WTC11 (cell line): ENCODE results near the gene PTGER2. TPM values are rescaled to one million over a fixed set of nuclear protein-coding genes. Genes with fewer than 3 reads are reported as not detected.
A peak's percentile ranks its signal among the peaks of the same experiment; 100 is the strongest.

Source experiments
- ATAC-seq: fragments of 200-7000 bp; cut with Tn5 transposase; 2 replicates; pipeline ENCODE4 v1.10.0; 2021; ENCODE audit warnings: mild to moderate bottlenecking, moderate library complexity
- CTCF ChIA-PET: fragments of 300-600 bp; sonication (Branson Sonifier 250); formaldehyde crosslinking; loops from one replicate; lab custom pipeline; 2021; ENCODE audit warnings: antibody characterized with exemption; lab: Charles Lee
- POLR2A ChIA-PET: fragments of 350-600 bp; sonication (Branson Sonifier 250); formaldehyde crosslinking; loops from one replicate; lab custom pipeline; 2021; ENCODE audit warnings: antibody characterized with exemption; lab: Charles Lee
- DNase-seq: peaks from one replicate; pipeline ENCODE4 v3.0.0; 2021; ENCODE audit warnings: low spot score
- H3K27ac Mint-ChIP-seq: 2 replicates; pipeline ENCODE4 v1.8.0; 2021; ENCODE audit warnings: mixed read lengths
- H3K27me3 Mint-ChIP-seq: 2 replicates; pipeline ENCODE4 v1.8.0; 2021; ENCODE audit warnings: low read depth, mild to moderate bottlenecking, moderate library complexity, mixed read lengths
- H3K36me3 Mint-ChIP-seq: 2 replicates; pipeline ENCODE4 v1.8.0; 2021; ENCODE audit warnings: mixed read lengths
- H3K4me1 Mint-ChIP-seq: 2 replicates; pipeline ENCODE4 v1.8.0; 2022; ENCODE audit warnings: mixed read lengths
- H3K4me3 Mint-ChIP-seq: 2 replicates; pipeline ENCODE4 v1.8.0; 2021; ENCODE audit warnings: mild to moderate bottlenecking, moderate library complexity, mixed read lengths
- H3K9me3 Mint-ChIP-seq: 2 replicates; pipeline ENCODE4 v1.8.0; 2021; ENCODE audit warnings: mixed read lengths
- ATF1 ChIP-seq: sonication (generic); formaldehyde crosslinking; IDR thresholded peaks from 2 replicates; pipeline ENCODE4 v1.8.1; 2023; ENCODE audit warnings: mild to moderate bottlenecking, moderate library complexity, missing genetic modification reagents
- ATF2 ChIP-seq: sonication (generic); formaldehyde crosslinking; IDR thresholded peaks from 2 replicates; pipeline ENCODE4 v1.8.1; 2022; ENCODE audit warnings: low read depth, missing genetic modification reagents, borderline replicate concordance
- ATF6 ChIP-seq: sonication (generic); formaldehyde crosslinking; IDR thresholded peaks from 2 replicates; pipeline ENCODE4 v1.8.1; 2023; ENCODE audit warnings: mild to moderate bottlenecking, missing genetic modification reagents
- FOXK1 ChIP-seq: sonication (generic); formaldehyde crosslinking; IDR thresholded peaks from 2 replicates; pipeline ENCODE4 v1.8.0; 2022; ENCODE audit warnings: mild to moderate bottlenecking, moderate library complexity, missing genetic modification reagents
- FOXP1 ChIP-seq: sonication (generic); formaldehyde crosslinking; IDR thresholded peaks from 2 replicates; pipeline ENCODE4 v1.8.0; 2022; ENCODE audit warnings: missing genetic modification reagents, mild to moderate bottlenecking, moderate library complexity, borderline replicate concordance
- MYBL2 ChIP-seq: sonication (generic); formaldehyde crosslinking; IDR thresholded peaks from 2 replicates; pipeline ENCODE4 v1.8.1; 2023; ENCODE audit warnings: mild to moderate bottlenecking, moderate library complexity, missing genetic modification reagents
- NFYB ChIP-seq: sonication (generic); formaldehyde crosslinking; conservative IDR thresholded peaks from 2 replicates; pipeline ENCODE4 v1.8.0; 2022; ENCODE audit warnings: low read depth, missing genetic modification reagents
- NR3C1 ChIP-seq: sonication (generic); formaldehyde crosslinking; conservative IDR thresholded peaks from 2 replicates; pipeline ENCODE4 v1.8.1; 2023; ENCODE audit warnings: low read depth, mild to moderate bottlenecking, missing genetic modification reagents
- PRRX2 ChIP-seq: fragments of 250-450 bp; sonication (Bioruptor Pico); IDR thresholded peaks from 2 replicates; pipeline ENCODE4 v1.8.0; 2021; ENCODE audit warnings: mild to moderate bottlenecking
- SOX15 ChIP-seq: fragments of 250-450 bp; sonication (Bioruptor Pico); IDR thresholded peaks from 2 replicates; pipeline ENCODE4 v1.9.0; 2021; ENCODE audit warnings: mild to moderate bottlenecking
- TCF7 ChIP-seq: sonication (generic); formaldehyde crosslinking; IDR thresholded peaks from 2 replicates; pipeline ENCODE4 v1.8.0; 2022; ENCODE audit warnings: mild to moderate bottlenecking, low read depth, missing genetic modification reagents, moderate library complexity
- TEAD4 ChIP-seq: sonication (generic); formaldehyde crosslinking; IDR thresholded peaks from 2 replicates; pipeline ENCODE4 v1.8.0; 2022; ENCODE audit warnings: mild to moderate bottlenecking, missing genetic modification reagents
- TP53 ChIP-seq: sonication (generic); formaldehyde crosslinking; IDR thresholded peaks from 2 replicates; pipeline ENCODE4 v1.8.1; 2023; ENCODE audit warnings: mild to moderate bottlenecking, missing genetic modification reagents
- ZBTB21 ChIP-seq: sonication (generic); formaldehyde crosslinking; IDR thresholded peaks from 2 replicates; pipeline ENCODE4 v1.8.1; 2023; ENCODE audit warnings: mild to moderate bottlenecking, missing genetic modification reagents, borderline replicate concordance
- ZNF219 ChIP-seq: sonication (generic); formaldehyde crosslinking; IDR thresholded peaks from 2 replicates; pipeline ENCODE4 v1.8.0; 2023; ENCODE audit warnings: missing genetic modification reagents, mild to moderate bottlenecking, borderline replicate concordance
- ZNF232 ChIP-seq: sonication (generic); formaldehyde crosslinking; IDR thresholded peaks from 2 replicates; pipeline ENCODE4 v1.8.0; 2022; ENCODE audit warnings: mild to moderate bottlenecking, missing genetic modification reagents
- ZNF416 ChIP-seq: fragments of 250-450 bp; sonication (Bioruptor Pico); IDR thresholded peaks from 2 replicates; pipeline ENCODE4 v1.9.0; 2021; ENCODE audit warnings: mild to moderate bottlenecking, inconsistent platforms
- total RNA-seq: library from RNA; stranded (reverse); gene quantifications from 3 replicates; pipeline ENCODE4 v1.2.3, GENCODE V29; 2021
- TF ChIP-seq, protein P1 (sequence below): sonication (generic); formaldehyde crosslinking; IDR thresholded peaks from 2 replicates; pipeline ENCODE4 v1.8.1; 2023; ENCODE audit warnings: mild to moderate bottlenecking, moderate library complexity, missing genetic modification reagents
- TF ChIP-seq, protein P2 (sequence below): sonication (generic); formaldehyde crosslinking; IDR thresholded peaks from 2 replicates; pipeline ENCODE4 v1.8.1; 2022; ENCODE audit warnings: missing genetic modification reagents, borderline replicate concordance
- TF ChIP-seq, protein P3 (sequence below): sonication (generic); formaldehyde crosslinking; IDR thresholded peaks from 2 replicates; pipeline ENCODE4 v1.8.1; 2023; ENCODE audit warnings: mild to moderate bottlenecking, missing genetic modification reagents, borderline replicate concordance

The PTGER2 gene
- total RNA-seq, 1 experiment from 2014 or later: 0.92 TPM

DNA sequence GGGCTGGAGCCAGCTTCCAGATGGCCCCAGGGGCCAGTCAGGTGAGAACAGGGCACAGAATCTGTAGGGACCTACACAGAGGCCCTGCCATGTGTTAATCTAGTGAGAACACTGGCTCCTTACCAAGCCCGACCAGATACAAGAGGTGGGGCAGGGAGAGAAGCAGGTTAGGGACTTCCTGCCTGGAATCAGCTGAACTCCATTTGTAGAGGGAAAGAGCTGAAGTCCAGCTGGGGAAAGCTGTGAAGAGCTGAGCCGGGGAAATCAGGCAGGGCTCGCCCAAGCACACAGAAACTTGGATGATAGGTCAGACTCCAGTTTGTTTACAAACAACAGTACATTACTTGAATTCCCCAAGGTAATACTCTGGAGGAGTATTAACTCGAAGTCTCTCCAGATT, 46.7 kb downstream of the PTGER2 start:
- Mint-ChIP-seq H3K4me1 (no peaks in the 10 kb centered on the region), H3K4me3 (no peak overlapping the region), H3K27me3 (no peaks in the 10 kb centered on the region), H3K36me3 (no peaks in the 10 kb centered on the region), H3K27ac (no peak overlapping the region), H3K9me3 (no peaks in the 10 kb centered on the region)
- POLR2A ChIA-PET: no interaction called here
- ATAC-seq (peak; percentile 67), DNase-seq (no peak)
- no peak for TF ChIP-seq ATF2
- TF ChIP-seq ZNF232 (CRISPR knock-in tag): no peak
- TF ChIP-seq FOXP1 (CRISPR knock-in tag): no peak
- TF ChIP-seq, protein P1, sequence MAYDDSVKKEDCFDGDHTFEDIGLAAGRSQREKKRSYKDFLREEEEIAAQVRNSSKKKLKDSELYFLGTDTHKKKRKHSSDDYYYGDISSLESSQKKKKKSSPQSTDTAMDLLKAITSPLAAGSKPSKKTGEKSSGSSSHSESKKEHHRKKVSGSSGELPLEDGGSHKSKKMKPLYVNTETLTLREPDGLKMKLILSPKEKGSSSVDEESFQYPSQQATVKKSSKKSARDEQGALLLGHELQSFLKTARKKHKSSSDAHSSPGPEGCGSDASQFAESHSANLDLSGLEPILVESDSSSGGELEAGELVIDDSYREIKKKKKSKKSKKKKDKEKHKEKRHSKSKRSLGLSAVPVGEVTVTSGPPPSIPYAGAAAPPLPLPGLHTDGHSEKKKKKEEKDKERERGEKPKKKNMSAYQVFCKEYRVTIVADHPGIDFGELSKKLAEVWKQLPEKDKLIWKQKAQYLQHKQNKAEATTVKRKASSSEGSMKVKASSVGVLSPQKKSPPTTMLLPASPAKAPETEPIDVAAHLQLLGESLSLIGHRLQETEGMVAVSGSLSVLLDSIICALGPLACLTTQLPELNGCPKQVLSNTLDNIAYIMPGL (CRISPR knock-in tag): no peak
- TF ChIP-seq ATF1: no peak
- no peak for TF ChIP-seq TP53 (CRISPR knock-in tag)
- TF ChIP-seq ATF6 (CRISPR knock-in tag): no peak
- TF ChIP-seq MYBL2: no peak
- TF ChIP-seq ZBTB21 (CRISPR knock-in tag): no peak
- no peak for TF ChIP-seq TCF7
- no peak for TF ChIP-seq PRRX2
- TF ChIP-seq SOX15 (CRISPR knock-in tag): no peak
- TF ChIP-seq TEAD4 (CRISPR knock-in tag): no peak
- no peak for TF ChIP-seq NR3C1 (CRISPR knock-in tag)
- CTCF ChIA-PET: no interaction called here

DNA sequence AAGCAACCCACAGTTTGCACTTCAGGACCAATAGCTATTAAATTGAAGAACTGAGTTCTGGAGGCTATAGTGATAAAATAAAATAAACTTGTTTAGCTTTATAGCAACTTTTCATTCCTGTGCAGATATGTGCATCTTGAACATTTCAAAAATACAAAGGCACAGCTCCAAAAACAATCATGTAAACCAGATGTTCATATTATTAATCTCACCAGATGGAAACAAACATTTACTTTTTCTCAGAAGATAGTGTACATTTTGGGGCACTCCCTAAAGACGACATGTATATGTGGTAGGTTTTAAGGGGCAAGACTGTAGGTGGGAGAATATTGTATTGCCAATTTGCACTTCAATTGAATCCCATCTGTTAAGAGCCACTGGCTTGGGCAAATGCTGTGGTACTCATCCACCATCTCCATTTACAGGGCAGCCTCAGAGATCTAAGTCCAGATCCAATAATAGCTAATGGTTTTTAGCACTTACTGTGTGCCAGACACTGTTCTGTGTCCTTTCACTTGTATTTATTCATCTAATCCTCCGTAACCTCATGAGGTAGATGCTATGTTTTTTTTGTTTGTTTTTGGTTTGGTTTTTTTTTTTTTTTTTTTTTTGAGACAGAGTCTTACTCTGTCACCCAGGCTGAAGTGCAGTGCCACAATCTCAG, 49.1 kb downstream of the PTGER2 start:
- no peaks in the 10 kb centered on the region for H3K27me3 Mint-ChIP-seq
- CTCF ChIA-PET: no interaction called here
- TF ChIP-seq ATF2 (no peak), ZNF416 (no peak), NFYB (no peak), ATF1 (no peak), ZNF219 (CRISPR knock-in tag) (no peak), FOXK1 (no peak), ZNF232 (CRISPR knock-in tag) (no peak)
- TF ChIP-seq, protein P2, sequence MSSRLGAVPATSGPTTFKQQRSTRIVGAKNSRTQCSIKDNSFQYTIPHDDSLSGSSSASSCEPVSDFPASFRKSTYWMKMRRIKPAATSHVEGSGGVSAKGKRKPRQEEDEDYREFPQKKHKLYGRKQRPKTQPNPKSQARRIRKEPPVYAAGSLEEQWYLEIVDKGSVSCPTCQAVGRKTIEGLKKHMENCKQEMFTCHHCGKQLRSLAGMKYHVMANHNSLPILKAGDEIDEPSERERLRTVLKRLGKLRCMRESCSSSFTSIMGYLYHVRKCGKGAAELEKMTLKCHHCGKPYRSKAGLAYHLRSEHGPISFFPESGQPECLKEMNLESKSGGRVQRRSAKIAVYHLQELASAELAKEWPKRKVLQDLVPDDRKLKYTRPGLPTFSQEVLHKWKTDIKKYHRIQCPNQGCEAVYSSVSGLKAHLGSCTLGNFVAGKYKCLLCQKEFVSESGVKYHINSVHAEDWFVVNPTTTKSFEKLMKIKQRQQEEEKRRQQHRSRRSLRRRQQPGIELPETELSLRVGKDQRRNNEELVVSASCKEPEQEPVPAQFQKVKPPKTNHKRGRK: no peak
- TF ChIP-seq, protein P3, sequence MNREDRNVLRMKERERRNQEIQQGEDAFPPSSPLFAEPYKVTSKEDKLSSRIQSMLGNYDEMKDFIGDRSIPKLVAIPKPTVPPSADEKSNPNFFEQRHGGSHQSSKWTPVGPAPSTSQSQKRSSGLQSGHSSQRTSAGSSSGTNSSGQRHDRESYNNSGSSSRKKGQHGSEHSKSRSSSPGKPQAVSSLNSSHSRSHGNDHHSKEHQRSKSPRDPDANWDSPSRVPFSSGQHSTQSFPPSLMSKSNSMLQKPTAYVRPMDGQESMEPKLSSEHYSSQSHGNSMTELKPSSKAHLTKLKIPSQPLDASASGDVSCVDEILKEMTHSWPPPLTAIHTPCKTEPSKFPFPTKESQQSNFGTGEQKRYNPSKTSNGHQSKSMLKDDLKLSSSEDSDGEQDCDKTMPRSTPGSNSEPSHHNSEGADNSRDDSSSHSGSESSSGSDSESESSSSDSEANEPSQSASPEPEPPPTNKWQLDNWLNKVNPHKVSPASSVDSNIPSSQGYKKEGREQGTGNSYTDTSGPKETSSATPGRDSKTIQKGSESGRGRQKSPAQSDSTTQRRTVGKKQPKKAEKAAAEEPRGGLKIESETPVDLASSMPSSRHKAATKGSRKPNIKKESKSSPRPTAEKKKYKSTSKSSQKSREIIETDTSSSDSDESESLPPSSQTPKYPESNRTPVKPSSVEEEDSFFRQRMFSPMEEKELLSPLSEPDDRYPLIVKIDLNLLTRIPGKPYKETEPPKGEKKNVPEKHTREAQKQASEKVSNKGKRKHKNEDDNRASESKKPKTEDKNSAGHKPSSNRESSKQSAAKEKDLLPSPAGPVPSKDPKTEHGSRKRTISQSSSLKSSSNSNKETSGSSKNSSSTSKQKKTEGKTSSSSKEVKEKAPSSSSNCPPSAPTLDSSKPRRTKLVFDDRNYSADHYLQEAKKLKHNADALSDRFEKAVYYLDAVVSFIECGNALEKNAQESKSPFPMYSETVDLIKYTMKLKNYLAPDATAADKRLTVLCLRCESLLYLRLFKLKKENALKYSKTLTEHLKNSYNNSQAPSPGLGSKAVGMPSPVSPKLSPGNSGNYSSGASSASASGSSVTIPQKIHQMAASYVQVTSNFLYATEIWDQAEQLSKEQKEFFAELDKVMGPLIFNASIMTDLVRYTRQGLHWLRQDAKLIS (CRISPR knock-in tag): no peak

More for the DNA sequence above, 49.1 kb downstream of the PTGER2 start:
- POLR2A ChIA-PET: no interaction called here
- Mint-ChIP-seq H3K4me3 (no peak overlapping the region), H3K9me3 (no peaks in the 10 kb centered on the region), H3K27ac (no peak overlapping the region), H3K4me1 (no peaks in the 10 kb centered on the region), H3K36me3 (no peaks in the 10 kb centered on the region)
- ATAC-seq (no peak), DNase-seq (no peak)
